ENCODE measurements around the gene STC2.

DNA sequence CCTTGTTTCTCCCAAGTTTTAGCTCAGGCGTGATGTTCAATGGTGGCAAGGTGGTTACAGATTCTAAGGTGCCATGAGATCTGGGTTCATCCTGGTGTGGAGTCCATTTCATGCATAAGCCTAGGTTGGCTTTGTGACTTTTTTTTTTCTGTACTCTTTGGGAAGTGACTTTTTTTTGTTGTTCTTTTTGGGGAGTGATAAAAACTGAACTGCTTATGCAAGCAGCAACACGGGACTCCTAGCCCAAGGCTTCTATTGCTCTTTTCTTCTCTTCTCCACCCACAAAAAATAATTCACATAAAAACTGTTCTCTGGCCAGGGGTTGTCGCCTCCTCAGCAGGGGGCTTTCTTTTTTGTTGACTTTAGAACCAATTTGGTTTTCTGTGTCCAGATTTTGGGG, 15.4 kb downstream of the STC2 start:
- TF ChIP-seq EP300 (IDR thresholded peaks at IDR 0.05) = no peak
- TF ChIP-seq, protein P1, sequence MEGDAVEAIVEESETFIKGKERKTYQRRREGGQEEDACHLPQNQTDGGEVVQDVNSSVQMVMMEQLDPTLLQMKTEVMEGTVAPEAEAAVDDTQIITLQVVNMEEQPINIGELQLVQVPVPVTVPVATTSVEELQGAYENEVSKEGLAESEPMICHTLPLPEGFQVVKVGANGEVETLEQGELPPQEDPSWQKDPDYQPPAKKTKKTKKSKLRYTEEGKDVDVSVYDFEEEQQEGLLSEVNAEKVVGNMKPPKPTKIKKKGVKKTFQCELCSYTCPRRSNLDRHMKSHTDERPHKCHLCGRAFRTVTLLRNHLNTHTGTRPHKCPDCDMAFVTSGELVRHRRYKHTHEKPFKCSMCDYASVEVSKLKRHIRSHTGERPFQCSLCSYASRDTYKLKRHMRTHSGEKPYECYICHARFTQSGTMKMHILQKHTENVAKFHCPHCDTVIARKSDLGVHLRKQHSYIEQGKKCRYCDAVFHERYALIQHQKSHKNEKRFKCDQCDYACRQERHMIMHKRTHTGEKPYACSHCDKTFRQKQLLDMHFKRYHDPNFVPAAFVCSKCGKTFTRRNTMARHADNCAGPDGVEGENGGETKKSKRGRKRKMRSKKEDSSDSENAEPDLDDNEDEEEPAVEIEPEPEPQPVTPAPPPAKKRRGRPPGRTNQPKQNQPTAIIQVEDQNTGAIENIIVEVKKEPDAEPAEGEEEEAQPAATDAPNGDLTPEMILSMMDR (IDR thresholded peaks at IDR 0.05) = no peak

Data from esophagus muscularis mucosa (tissue), 3 donors.